HuH-7 (cell line): ENCODE measurements around the gene JMJD8.
A peak's percentile ranks its signal among the peaks of the same experiment; 100 is the strongest.

Experiments used
- DNase-seq: peaks from one replicate; pipeline ENCODE4 v3.0.0; 2011; ENCODE audit warnings: low spot score

Gene JMJD8

DNA sequence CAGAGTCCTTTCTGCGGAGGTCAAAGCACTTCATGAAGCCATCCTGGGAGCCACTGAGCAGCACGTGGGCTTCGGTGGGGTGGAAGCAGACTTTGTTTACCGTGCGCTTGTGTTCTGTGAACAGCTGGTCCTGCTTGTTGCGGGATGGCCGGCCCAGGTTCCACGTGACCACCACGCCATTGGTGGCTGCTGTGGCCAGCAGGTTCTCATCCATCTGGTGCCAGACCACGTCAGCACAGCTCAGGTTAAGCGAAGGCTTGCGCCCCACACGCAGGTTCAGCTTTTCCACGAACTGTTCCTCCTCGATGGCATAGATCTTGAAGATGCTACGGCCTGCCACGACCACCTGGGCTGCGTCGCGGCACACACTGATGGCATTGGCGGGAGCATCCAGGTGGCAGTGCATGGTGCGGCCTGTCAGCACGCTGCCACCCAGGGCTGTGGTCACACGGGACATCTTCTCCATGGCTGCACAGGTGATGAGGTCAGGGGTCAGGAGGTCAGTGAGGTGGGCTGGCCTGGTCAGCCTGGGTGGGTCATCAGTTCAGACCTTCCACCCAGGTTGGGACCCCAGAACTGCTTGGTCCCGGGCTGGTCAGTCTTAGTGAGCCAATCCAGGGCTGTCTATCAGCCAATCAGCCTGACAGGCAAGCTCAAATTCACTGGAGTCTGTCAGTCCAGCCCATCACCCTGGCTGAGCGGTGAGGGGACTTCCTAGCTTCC, 5.2 kb upstream of the JMJD8 start:
- DNase-seq = no peak

DNA sequence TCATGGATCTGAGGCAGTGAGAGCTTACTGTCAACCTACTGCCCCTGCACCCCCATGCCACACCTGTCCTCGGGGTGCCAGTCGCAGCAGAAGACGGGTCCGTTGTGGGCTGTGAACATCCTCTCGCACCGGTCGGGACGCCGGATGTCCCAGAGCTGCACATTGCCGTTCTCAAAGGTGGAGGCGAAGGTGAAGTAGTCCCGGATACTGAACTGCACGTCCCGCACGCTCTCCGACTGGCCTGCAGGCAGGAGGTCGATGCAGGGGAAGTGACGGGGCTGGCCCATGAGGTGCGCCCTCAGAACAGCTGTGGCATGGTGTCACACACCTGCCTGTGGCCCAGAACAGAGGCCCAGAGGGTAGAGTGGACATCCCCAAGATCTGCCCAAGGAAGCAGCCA, 3.4 kb upstream of the JMJD8 start:
- DNase-seq = no peak

DNA sequence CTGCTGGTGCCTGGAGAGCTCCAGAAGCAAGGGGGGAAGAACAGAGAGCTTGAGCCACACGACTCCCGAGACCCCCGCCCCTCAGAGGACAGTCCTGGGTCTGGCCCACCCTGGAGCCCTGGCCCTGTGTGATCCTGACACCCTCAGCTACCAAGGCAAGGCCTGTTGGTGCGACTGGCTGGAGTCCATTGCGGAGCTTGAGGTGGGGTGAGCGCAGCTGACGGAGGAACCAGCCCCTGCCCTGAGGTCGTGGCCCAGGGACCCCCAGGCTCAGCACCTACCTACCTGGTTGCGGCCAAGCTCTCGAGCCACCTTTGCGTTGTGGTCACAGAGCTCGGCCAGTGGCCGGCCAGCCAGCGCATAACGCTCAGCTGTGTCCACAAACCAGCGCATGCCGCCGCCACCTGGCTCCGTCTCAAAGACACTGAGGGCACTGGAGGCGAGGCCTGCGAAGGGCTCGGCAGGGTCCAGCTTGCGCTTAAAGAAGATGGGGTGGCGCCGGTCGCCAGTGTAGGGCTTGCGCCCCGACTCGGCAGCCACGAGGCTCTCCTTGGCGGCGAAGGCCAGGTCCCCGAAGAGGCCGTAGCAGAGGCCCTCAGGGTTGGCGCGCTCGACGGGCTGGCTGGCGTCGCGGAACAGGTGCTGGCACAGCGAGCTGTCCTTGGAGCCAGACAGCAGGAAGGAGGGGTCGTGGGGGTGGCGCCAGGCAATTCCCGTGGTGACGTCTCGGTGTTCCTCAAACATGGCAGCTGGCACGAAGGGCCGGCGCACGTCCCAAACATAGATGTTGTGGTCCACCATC, 2.5 kb upstream of the JMJD8 start:
- DNase-seq = no peak

DNA sequence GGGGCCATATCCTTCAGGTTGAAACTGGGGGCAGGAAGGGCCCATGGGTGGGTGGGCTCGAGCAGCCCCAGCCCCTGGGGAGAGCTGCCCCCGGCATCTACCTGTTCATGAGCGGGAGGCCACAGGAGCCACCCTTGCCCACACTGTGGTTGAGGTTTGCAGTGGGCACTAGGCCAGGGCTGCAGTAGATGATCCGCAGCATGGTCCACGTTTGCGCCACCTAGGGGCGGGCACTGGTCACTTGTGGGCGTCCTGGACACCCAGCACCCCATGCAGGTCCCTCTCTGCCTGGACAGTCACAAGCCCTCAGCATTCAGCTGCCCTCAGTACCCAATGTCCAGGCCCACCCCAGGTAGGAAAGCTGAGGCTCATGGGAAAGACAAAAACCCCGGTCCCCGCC, 1.8 kb upstream of the JMJD8 start:
- no peak for DNase-seq

- DNase-seq = no peak
Observed at GRCh38 chr16:684961-685696, 995 bp upstream of the JMJD8 start.

- DNase-seq = no peak
Observed at GRCh38 chr16:683396-684070, 601 bp downstream of the JMJD8 start.

DNA sequence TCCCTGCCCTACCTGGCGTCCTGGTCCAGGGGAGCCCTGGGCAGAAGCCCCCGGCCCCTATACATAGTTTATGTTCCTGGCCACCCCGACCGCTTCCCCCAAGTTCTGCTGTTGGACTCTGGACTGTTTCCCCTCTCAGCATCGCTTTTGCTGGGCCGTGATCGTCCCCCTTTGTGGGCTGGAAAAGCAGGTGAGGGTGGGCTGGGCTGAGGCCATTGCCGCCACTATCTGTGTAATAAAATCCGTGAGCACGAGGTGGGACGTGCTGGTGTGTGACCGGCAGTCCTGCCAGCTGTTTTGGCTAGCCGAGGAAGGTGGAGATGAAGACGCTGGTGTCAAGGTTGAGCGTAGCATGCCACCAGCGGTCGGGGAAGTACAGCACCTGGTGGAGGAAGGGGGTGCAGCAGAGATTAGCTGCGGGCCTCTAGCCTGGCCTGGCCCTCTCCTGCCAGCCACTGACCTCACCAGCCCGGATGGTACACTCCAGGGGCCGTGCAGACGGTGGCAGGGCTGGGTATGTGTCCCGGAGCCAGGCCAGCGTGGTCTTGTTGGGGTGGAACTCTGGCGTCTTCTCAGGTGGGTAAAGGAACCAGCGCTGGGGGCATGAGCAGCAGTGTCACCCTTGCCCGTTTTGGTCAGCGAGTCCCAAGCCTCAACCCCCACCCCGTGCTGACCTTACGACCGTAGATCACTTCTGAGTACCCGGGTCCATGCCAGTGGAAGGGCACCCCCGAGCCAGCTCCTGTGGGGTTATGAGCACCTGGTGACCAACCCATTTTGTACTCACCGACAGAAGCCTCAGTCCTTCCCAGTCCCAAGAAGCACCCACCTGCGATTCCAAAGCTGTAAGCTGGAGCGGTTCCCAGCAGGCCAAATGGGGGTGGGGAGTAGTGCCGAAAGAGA, 1.4 kb downstream of the JMJD8 start:
- no peak for DNase-seq

DNA sequence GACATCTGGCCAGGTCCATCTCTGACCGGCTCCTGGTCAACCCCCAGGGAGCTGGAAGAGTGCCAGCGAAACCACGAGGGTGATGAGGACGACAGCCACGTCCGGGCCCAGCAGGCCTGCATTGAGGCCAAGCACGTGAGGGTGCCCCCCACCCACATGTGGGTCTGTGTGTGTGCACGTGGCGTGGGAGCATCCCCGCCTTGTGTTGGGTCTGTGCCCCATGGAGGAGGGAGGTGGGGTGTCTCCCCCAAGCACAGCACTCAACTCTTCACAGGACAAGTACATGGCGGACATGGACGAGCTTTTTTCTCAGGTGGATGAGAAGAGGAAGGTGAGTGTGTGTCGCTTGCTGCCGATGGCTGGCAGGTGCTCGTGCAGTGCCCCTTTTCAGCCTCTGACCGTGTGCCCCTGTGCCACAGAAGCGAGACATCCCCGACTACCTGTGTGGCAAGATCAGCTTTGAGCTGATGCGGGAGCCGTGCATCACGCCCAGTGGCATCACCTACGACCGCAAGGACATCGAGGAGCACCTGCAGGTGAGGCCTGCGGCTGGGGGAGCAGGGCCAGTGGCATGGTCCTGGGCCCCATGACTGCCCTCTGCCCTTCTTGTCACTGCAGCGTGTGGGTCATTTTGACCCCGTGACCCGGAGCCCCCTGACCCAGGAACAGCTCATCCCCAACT, 2.2 kb downstream of the JMJD8 start:
- DNase-seq = no peak

DNA sequence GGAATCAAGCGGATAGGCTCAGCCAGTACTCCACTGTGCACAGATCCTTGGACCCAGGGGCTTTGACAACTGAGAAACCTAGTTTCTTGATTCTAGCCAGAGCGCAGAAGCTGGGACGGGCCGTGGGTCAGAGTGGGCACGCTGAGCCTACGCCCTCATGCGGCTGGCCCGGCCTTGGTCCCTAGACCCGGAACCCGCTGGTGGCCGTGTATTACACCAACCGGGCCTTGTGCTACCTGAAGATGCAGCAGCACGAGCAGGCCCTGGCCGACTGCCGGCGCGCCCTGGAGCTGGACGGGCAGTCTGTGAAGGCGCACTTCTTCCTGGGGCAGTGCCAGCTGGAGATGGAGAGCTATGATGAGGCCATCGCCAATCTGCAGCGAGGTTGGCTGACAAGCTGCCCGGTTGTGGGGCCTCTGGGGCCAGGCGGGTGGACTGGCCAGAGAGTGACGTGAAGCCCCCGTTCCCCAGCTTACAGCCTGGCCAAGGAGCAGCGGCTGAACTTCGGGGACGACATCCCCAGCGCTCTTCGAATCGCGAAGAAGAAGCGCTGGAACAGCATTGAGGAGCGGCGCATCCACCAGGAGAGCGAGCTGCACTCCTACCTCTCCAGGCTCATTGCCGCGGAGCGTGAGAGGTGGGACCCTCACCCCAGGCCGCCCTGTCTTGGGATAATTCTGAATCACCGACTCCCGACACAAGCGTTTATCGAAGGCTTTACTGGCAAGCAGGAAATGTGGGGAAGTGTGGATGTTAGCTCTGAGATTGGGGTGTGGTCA, 3.0 kb downstream of the JMJD8 start:
- no peak for DNase-seq

DNA sequence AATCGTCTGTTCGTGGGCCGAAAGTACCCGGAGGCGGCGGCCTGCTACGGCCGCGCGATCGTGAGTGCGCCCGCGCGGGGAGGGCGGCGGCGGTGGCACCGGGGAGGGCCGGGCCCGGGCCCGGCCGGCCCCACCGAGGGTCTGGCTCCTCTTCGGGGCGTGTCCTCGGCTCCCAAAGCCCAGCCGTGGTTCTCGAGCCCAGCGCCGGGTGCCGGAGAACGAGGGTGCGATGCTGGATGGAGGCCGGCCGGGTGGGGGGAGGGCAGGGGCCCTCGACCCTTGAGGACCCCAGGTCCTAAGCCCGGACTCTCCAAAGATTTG, 3.5 kb downstream of the JMJD8 start:
- DNase-seq = no peak

DNA sequence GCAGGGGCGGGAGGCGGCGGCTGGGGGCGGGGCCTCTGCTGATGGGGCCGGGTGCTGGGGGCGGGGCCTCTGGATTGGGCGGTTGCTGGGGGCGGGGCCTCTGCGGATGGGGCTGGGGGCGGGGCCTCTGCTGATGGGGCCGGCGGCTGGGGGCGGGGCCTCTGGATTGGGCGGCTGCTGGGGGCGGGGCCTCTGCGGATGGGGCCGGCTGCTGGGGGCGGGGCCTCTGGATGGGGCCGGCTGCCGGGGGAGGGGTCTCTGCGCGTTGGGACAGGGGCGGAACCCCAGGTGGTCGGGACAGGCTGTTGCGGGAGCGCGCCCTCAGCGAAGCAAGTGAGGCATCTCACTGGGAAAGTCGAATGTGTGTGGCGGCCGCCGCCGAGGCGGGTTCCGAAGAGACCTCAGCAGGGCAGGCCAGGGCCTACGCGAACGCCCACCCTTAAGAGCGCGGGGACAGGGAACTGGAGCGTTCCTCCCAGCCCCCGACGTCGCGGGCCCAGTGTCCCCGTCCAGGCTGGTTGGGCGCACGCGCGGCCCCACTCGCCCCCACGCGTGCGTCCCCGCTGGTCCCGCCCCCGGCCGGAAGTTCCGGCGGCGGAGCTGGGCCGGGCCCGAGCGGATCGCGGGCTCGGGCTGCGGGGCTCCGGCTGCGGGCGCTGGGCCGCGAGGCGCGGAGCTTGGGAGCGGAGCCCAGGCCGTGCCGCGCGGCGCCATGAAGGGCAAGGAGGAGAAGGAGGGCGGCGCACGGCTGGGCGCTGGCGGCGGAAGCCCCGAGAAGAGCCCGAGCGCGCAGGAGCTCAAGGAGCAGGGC, 4.1 kb downstream of the JMJD8 start, which contains the start of gene STUB1:
Gene STUB1, plus strand, starts transcription at position 597 of the 811 bp plus-strand sequence. Its CDS starts 116 bp downstream, at position 713.
- peak; percentile 70 for DNase-seq

- no peak for DNase-seq
Observed at GRCh38 chr16:678858-679813, 5.0 kb downstream of the JMJD8 start.

DNA sequence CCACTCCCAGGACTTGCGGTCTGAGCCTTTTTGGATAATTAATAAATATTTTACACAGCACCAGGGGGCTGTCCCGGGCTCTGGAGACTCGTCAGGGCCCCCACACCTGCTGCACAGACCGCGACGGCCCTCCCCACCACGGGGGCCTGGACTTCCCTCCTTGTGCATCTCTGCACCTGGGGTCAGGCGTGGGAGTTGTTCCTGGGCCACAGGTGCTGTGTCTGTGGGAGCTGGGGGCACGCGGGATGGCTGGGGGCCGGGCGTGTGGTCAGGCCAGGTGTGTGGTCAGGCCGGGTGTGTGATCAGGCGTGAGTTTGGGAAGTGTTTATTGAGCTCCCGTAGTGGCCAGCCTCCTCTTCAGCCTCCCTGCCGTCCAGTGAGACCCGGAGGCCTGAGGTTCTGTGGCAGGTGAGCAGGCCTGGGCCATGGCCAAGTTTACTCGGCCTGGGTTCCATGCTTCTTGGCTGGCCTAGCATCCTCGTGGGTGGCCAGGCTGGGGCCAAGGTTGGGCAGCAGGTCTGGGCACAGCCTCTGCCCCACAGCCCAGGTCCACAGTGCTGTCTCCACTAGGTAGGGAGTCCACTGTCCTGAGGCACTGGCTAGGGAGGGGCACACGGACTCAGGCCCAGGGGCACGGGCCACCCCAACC, 5.8 kb downstream of the JMJD8 start:
- no peak for DNase-seq

DNA sequence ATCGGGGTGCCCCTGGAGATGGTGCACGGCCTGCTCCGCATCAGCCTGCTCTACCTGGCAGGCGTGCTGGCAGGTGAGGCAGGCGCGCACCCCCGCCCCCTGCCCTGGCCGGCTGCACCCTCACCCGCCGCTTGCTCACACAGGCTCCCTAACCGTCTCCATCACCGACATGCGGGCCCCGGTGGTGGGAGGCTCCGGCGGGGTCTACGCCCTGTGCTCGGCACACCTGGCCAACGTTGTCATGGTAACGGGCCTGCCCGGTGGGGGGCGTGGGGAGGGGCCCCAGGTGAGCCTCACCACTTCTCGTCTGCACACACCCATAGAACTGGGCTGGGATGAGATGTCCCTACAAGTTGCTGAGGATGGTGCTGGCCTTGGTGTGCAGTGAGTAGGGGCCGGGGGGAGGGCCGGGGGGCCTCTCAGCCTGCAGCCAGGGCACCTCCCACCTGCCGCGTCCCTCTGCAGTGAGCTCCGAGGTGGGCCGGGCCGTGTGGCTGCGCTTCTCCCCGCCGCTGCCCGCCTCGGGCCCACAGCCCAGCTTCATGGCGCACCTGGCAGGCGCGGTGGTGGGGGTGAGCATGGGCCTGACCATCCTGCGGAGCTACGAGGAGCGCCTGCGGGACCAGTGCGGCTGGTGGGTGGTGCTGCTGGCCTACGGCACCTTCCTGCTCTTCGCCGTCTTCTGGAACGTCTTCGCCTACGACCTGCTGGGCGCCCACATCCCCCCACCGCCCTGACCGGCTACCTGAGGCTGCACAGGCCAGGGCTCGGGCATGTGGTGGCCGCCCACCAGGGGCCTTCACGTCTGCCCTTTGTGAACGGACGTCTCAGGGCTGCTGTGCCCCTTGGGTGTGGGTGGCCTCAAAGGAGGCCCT, 6.6 kb downstream of the JMJD8 start:
- no peak for DNase-seq

- no peak for DNase-seq
Observed at GRCh38 chr16:676913-677312, 7.2 kb downstream of the JMJD8 start.

DNA sequence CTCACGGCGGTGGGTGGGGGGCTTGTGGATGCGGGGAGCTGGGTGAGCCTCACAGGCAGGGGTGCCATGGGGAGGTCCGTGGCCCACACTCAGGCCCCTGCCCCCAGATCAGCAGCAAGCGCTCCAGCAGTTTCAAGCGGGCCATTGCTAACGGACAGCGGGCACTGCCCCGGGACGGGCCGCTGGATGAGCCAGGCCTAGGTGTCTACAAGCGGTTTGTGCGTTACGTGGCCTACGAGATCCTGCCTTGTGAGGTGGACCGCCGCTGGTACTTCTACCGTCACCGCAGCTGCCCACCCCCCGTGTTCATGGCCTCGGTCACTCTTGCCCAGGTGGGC, 7.6 kb downstream of the JMJD8 start:
- DNase-seq = no peak
